Skin epidermis (tissue), 12 donors: Measurements from ENCODE around the gene B3GNT8.
"Not testable (repeated sequence)": the region's sequence is repeated elsewhere in the genome, so short reads cannot be mapped to it uniquely, and the experiment has no call there.

ENCODE experiments used
- H3K27ac ChIP-seq, 21 experiments: fragments of 200-600 bp; sonication (generic) in 11 of 21; one replicate each; pipeline ENCODE4 v1.5.0; 2020; ENCODE audit warnings: mild to moderate bottlenecking in 3 of 21, inconsistent platforms in 2 of 21, moderate library complexity in 2 of 21
- H3K4me3 ChIP-seq, 7 experiments: fragments of 200-600 bp; sonication (generic) in 2 of 7; one replicate each; pipeline ENCODE4 v1.5.0; 2020; ENCODE audit warnings: inconsistent platforms in 2 of 7, mild to moderate bottlenecking in 2 of 7, moderate library complexity in 1 of 7

B3GNT8 gene

DNA sequence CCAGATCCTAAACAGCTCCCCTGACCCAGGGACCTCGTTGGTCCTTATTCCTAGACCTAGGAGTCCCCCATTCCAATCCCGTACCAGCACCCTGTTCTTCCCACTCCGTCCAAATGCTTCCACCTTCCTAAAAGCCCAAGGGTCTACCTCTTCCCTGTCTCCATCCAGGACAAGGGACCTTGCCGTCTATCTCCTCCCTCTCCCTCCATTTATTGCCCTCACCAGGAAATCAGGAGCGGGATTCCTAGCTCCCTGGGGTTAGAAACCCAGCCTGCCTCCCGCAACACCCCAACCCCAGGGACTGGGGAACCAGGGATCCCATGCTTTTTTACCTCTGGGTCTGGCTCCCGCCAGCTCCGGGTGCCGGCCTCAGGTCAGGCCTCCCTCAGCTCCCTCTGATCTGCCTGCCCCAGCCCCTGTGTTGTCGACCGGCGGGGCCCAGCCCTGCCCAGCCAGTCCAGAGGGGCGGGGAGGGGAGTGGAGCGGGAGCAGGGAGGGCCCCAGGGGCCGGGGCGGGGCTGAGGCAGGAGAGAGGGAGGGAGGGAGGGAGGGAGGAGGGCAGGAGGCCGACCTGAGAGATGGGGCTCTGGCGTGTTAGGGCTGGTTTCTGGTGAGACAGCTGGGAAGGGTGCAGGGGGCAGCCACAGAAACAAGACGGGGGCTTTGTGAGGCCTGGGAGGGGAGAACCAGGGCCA lies at the start of gene B3GNT8:
TSS of gene B3GNT8 (minus strand) at position 423 of the 695 bp plus-strand sequence. CDS start 596 bp downstream, outside the sequence.
- Histone ChIP-seq H3K4me3 (peak within 1 kb of the TSS; percentile 26 to 59 (median 40)), H3K27ac (peak within 1 kb of the TSS in 20 of 21 experiments; percentile 52 to 93 (median 81))

- Histone ChIP-seq H3K27ac (no peak overlapping the region), H3K4me3 (no peak overlapping the region)
These were observed 49.4 kb upstream of the B3GNT8 start for GRCh38 chr19:41476583-41476982.

DNA sequence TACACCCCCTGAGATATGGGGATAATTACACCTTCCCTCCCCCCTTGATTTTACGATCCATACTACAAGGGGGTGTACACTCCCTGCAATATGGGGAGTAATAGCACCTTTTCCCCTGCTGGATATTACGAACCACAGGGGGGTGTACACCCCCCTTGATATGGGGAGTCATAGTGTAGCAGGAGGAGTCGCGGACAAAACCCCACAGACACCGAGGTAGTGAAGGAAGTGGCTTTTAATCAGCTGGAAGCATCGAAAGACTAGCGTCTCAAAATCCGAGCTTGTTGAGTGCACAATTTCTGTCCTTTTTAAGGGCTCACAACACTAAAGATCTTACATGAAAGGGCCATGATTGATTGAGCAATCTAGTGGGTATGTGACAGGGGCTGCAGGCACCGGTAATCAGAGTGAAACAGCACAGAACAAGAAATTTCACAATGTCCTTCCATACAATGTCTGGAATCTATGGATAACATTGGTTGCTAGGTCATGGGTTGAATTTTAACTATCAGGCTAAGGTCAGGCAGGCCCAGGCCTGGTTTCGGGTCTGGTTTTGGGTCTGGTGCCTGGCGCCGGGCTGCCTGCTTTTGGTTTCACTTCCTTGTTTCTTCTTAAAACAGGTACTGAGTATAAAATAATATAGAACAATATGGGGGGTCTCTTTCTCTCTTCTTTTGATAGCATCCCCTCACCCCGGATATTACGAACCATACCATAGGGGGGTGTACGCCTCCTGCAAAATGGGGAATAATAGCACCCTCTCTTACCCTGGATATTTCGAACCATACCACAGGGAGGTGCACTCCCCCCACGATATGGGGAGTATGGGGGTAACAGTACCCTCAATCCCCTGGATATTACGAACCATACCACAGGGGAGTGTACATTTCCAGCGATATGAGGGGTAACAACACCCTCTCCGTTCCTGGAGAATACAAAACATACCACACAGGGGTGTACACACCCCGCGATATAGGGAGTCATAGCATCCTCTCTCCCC lies 36.4 kb upstream of the B3GNT8 start:
- not testable (repeated sequence) for H3K4me3 ChIP-seq
- H3K27ac ChIP-seq: peak overlapping the region in 1 of 21 experiments; percentile 42

- H3K4me3 ChIP-seq: no peak overlapping the region
- H3K27ac ChIP-seq: no peak overlapping the region
These were observed 35.3 kb upstream of the B3GNT8 start for GRCh38 chr19:41462497-41462896.

DNA sequence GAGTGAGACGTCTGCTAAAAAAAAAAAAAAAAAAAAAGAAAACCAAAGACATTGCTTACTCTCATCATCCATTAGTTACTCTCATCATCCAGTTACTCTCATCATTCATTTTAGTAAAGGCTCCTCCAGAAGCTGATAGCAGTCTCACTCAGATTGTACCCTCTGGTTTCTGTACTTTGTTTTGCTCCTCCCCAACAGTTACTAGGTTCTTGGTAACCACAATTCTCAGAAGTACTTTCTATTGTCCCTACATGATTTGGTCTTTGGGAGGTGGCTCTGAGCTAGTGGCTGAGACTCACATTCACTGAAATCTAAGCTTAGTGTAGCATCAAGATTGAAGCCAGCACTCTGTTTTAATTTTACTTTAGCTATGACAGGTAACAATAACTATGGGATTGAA lies 30.1 kb upstream of the B3GNT8 start:
- Histone ChIP-seq H3K27ac (no peak overlapping the region), H3K4me3 (no peak overlapping the region)

- Histone ChIP-seq H3K4me3 (no peak overlapping the region), H3K27ac (no peak overlapping the region)
These were observed 29.3 kb upstream of the B3GNT8 start for GRCh38 chr19:41456342-41456918.

GRCh38 chr19:41455936-41456335 lies 28.8 kb upstream of the B3GNT8 start:
- Histone ChIP-seq H3K27ac (no peak overlapping the region), H3K4me3 (no peak overlapping the region)

- Histone ChIP-seq H3K4me3 (no peak overlapping the region), H3K27ac (no peak overlapping the region)
These were observed 25.6 kb upstream of the B3GNT8 start for GRCh38 chr19:41452584-41453275.

DNA sequence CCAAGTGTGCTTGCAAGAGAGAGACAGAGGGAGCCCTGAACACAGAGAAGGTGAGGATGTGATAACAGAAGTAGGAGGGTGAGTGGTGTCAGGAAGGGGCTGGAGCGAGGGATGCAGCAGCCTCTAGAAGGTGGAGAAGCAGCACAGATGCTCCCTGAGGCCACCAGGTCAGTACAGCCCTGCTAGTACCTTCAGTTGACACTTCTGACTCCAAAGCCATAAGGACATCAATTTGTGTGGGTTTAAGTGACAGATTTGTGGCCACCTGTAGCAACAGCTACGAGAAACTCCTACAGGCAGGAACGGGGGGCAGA lies 22.6 kb upstream of the B3GNT8 start:
- no peak overlapping the region for H3K4me3 ChIP-seq
- no peak overlapping the region for H3K27ac ChIP-seq

GRCh38 chr19:41449079-41449864 lies 22.1 kb upstream of the B3GNT8 start:
- Histone ChIP-seq H3K4me3 (no peak overlapping the region), H3K27ac (peak overlapping the region in 1 of 21 experiments; percentile 13)

DNA sequence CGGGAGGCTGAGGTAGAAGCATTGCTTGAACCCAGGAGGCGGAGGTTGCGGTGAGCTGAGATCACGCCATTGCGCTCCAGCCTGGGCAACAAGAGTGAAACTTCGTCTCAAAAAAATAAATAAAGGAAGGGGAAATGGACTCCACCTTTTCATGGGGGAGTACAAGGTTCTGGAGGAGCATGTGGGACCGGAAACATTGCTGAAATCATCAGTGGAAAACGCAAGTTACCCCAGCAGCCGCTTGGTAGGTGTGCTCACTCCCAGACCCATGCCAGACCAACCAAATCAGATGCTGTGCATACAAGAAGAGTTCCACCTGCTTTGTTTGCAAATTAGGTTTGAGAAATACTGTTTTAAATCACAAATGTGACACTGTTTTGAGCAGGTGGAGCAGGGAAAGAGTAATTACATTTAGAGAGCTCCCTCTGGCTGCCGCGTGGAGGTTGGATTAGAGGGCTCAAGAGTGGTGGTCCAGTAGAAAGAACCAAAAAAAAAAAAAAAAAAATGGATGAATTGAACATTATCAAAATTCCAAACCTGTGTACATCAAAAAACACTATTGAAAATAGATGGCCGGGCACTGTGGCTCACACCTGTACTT lies 20.7 kb upstream of the B3GNT8 start:
- H3K27ac ChIP-seq: no peak overlapping the region
- no peak overlapping the region for H3K4me3 ChIP-seq

DNA sequence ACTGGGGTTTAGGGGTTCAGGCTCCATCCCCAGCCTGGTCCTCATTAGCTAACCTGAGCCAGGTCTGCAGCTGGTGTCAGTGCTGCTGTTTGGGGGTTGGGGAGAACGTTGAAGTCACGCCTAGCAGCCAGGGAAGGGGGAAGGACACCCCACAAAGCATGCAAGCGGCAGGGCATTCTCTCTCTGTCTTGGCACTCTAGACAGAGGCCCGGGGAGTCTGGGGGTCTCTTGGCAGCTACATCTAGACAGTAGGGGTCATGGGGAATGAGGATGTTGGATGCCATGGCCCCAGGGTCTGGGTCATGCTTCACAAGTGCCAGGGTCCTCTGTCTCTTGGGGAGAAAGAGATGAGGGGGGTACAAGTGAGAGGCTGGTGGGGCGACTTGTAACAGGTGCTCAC lies 18.4 kb upstream of the B3GNT8 start:
- H3K27ac ChIP-seq: no peak overlapping the region
- no peak overlapping the region for H3K4me3 ChIP-seq

DNA sequence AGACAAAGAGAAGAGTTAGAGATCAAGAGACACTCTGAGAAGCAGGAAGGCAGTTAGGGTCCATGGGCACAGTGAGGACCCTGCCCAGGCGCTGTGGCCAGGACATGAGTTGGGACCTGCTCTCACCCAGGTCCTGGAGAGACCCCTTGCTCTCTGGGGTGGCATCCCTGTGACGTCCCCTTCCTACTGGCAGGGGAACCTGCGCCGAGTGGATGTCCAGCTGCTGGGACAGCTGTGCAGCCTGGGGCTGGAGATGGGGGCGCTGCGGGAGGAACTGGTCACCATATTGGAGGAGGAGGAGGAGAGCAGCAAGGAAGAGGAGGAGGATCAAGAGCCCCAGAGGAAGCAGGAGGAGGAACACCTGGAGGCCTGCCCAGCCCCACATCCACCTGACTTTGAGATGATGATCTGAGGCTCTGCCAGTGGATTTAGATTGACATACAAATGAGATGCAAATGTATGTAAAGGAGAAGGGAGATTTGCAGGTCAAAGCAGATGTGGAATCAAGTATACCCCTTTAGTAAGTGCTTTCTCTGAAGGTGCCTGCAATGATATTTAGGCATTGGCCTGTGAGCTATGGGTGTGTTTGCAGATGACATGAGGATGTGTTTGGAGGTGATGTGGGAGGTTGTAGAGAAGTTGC lies 16.8 kb upstream of the B3GNT8 start:
- no peak overlapping the region for H3K4me3 ChIP-seq
- no peak overlapping the region for H3K27ac ChIP-seq

DNA sequence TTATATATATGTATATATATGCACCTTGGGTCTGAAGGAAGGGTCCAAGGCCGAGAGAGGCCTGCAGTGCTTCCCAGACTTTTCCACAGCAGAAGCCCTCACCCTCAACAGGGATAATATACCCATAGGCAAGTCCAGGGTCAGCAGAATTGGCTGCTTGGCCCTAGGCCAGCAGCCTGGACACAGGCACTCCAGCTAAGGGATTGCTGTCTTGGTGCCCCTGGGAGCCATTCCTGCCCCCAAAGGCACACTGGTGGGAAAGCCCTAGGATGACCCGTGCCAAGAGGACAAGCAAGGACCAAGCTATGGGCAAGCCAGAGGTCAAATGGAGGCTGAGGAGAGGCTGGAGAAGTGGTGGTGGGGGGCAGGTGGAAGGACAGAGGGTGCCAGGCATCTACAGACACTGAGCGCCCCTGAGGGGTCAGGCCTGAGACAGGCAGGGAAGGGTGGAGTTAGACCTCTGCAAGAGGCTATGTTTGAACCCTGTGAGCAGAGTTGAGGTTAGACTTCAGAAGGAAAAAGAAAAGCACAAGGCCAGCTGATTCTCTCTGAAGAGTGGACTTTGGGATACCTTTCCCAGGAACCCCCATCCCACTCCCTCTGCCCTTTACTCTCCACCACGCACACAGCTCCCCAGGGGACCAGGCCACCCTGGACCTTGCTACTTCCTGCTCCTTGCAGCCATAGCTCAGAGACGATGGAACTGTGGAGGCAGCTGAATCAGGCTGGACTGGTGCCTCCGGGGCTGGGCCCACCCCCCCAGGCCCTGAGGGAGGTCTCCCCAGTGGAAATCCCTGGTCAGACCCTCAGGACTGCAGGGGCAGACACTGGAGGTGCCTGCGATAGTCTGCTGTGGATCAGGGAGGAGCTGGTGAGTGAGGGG lies 15.5 kb upstream of the B3GNT8 start, which contains the start of gene ERICH4:
TSS of gene ERICH4 (plus strand) at position 684 of the 883 bp plus-strand sequence. CDS start at position 698, 14 bp downstream.
- no peak within 1 kb of the TSS for H3K27ac ChIP-seq
- H3K4me3 ChIP-seq: no peak within 1 kb of the TSS

DNA sequence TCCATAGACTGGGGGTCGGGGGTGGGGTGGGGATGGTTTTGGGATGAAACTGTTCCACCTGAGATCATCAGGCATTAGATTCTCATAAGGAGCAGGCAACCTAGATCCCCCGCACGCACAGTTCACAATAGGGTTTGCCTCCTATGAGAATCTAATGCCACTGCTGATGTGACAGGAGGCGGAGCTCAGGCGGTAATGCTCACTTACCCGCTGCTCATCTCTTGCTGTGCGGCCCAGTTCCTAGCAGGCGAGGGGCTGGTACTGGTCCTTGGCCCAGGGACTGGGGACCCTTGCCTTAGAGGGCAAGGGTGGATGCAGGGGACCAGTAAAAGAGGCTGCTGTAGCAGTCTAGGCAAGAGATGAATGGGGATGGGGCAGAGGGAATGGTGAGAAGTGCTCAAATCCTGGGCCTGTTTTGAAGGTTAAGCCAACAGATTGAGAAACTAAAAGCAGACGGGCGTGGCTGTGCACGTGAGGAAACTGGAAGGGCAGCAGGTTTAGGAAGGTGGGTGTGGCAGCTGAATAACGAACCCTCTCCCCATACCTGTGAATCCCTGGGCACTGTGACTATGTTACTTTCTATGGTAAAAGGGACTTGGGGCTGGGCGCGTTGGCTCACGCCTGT lies 14.3 kb upstream of the B3GNT8 start:
- H3K27ac ChIP-seq: peak overlapping the region in 1 of 21 experiments; percentile 21
- H3K4me3 ChIP-seq: no peak overlapping the region

DNA sequence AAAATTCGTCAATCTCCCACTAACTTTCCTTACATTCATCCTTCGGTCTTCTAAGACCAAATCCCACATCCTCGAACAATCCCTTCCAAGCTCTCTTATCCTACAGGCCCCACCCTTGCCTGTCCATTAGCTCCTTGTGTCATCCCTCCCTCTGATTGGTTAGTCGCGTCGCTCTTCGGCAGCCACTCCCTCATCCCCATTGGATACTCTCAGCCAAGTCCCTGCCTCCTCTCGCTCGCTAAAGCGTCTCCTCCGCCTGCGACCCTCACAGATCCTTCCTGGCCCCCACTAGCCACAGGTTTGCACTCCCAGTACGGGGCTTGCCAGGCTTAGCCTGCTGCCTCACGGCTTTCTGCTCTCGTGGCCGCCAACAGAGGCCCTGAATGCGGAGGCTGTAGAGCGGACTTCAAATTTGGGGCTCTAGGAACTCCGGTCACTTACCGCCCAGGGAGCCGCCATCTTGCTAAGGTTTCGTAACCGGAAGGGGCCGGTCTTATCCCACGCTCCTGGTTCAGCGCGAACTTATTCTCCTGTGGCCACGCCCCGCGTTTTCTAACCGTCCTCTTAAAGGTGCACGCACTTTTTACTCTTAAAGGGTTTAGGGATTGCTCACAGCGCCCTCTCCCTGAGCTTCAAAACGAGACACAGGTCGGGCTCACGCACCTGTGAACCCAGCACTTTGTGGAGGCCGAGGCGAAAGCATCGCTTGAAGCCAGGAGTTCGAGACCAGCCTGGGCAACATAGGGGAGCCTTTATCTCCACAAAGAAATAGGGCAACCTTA lies 12.5 kb upstream of the B3GNT8 start, which contains the start of gene DMAC2:
TSS of gene DMAC2 (minus strand) at position 472 of the 782 bp plus-strand sequence. CDS start at position 459, 13 bp downstream.
- Histone ChIP-seq H3K4me3 (peak within 1 kb of the TSS; percentile 56 to 90 (median 83)), H3K27ac (peak within 1 kb of the TSS; percentile 76 to 96 (median 91))
